ENCODE measurements around the gene KIF26B. TPM values are rescaled to one million over a fixed set of nuclear protein-coding genes. Genes with fewer than 3 reads are reported as not detected.
A peak's percentile ranks its signal among the peaks of the same experiment; 100 is the strongest.
"Not testable (repeated sequence)": the region's sequence is repeated elsewhere in the genome, so short reads cannot be mapped to it uniquely, and the experiment has no call there.

The KIF26B gene
- polyA plus RNA-seq, 10 donors, result 0.80 to 3.8 (median 1.5) TPM

DNA sequence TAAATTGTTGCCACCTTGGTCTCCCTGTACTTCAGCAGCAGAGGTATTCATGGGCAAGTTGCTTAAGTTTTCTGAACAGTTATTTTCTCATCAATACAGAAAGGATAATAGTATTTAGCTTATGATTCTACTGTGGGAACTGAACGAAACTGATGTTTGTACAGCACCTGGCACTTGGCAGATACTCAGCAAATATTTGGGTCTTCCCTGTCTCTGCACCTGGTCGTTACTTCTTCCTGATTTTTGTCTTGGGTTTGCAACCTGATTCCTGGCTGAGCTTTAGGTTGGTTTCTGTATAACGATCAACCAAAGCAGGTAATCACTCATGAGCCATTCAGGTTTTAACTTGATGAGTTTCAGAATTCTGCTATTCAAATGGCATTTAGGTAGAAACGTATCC lies 490.6 kb downstream of the KIF26B start:
- DNase-seq, result no peak

DNA sequence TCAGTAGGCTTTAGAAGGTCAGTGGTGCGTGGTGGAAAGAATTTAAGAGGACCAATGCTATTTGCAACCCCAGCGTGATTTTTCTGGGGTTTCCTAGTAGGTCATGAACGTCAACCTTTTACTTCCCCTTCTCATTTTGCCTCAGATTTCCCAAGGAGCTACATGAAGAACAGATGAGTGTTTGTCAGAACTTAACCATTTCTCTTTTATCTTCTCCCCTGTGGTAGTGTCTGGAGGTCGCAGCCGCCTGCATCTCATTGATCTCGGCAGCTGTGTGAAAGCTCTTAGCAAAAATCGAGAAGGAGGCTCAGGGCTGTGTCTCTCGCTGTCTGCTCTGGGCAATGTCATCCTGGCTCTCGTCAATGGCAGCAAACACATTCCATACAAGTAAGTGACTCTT lies 491.1 kb downstream of the KIF26B start:
- no peak for DNase-seq

DNA sequence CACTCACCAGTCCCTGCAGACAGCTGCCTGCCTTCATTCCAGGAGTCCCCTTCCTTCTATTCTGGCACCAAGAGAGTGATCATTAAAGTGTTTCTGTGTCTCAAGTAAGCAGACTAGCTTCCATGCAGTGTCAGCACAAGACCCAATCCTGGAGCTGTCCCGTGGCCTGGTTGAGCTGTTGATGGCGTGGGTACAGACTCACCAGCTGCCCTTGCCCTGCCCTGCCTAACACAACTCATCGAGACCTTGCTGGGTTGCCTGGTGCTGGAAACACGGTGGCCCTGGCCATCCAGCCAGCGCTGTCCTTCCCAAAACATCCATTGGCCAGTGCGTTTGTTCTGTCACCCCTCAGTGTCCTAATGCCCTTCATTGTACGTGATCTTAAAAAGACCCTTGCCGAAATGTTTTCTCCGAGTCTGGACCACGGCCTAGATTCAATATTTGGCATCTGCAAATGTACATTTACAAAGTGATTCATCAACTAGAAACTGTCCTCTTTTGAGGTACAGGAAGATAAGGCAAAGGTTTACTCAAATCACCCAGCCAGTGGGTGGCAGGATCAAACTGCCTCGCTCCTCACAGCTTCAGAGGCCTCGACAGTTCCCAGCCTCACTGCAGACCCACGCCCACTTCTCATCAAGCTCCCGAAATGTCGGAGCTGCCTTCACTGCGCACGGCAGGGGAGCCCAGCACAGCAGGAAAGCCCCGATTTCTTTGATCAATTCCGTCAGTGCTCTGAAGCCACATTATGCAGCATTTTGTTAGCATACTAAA lies 494.2 kb downstream of the KIF26B start:
- DNase-seq, result no peak

DNA sequence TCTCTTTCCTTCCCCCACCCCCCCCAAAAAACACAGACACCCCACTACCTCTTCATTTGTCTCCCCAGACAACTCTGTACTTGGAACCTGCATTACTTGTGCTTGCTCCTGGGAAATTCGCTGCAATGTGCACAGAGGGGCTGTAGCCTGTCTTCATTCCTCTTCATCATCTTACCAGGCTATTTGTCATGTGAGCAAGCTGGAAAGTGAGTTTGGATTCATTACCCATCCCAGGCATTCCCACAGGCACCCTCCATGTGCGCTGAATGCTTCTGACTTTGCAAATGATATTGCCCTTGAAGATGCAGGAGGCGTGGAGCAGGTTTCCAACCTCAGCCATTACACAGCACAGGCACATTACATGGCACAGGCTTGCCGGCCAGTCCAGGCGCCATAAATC lies 494.9 kb downstream of the KIF26B start:
- DNase-seq, result no peak

DNA sequence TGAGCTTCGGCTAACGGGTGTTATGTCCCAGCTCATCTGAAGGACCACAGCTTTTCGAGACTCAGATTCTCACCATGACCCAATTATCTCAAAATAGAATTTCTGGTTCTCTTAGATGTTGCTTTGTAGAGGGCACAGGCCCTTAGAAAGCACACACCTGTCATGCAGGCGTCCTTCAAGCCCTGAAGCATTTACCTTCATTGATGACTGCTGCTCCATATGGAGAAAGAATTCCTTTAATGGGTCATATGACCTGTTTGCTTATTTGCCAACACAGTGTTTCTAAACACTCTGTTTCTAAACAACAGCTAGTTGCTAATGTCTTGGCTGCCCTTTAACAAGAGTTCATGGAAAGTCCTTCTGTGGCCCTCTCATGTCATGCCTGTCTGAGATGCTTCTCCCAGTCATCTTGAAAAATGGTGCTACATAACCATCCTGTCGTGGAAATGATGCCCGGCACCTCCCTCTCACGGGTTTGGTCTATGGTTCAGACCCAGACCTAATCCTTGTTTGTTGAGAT lies 495.7 kb downstream of the KIF26B start:
- DNase-seq, result peak in 1 of 3 donors; percentile 51

DNA sequence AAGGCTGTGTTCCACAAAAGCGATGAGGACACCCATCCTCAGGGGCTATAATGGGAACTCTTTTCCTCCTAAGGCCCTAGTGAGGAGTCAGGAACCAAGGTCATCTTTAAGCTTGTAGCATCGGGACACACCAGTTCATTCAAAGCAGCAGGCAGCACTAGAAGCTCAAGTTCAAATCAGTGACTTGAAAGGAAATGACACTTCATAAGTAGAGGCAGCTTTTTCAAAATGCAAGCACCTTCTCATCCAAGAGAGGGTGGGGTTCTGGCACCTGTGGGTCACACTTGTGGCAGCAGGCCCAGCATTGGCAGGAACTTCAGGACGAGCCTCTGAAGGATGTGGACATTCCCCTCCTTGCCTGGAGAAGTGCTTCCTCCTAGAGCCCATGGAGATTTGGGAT lies 496.3 kb downstream of the KIF26B start:
- peak in 1 of 3 donors; percentile 5 for DNase-seq

DNA sequence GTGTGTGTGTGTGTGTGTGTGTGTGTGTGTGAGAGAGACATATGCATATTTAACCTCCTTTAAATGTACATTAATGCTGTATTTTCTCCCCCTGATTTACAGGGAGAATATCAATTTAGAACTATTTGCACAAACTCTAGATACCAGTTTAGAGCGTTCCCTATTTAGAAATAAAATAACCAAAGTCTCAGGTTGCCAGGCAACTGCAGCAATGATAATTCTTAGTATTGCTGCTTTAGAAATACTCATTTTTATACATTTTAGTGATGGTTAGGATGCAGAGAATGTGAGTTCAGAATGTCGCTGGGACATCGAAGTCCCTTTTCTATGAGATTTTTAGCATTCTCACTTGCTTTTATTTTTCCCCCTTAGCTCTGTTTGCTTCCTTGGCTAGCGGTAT lies 497.3 kb downstream of the KIF26B start:
- DNase-seq, result no peak

DNA sequence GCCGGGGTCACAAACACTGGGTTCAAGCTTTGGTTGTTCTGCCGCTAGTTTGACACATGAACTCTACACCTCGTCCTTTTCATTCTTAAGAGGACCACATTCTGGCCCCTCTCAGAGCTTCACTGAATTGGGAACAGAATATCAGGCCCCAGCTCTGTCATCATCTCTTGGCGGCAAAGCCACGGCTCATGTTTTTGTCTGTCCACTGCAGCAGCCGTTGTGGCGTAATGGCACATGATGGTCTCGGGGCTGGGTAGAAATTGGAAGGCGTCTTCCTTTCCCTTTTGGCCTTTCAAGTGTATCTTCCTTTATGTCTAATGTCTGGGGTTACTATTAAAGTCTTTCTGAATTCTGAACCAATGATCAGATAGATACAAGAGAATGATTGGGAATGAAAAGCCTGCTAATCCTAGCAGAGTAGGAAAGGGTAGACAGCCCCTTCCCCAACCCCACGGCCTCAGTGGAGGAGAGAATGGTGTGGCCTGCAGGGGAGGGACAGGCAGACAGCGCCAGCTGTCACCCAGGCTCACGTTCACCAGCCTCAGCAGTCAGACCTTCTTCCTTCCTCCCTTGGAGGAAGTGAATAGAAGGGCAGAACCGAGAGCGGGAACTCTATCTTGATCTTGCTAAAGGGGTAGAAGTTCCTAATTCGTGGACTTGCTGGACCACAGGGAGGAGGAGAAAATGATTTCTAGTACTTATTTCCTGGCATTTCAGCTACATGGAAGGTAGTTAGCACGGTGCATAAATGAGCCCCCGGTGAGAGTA lies 498.1 kb downstream of the KIF26B start:
- DNase-seq, result peak in 1 of 3 donors; percentile 11

DNA sequence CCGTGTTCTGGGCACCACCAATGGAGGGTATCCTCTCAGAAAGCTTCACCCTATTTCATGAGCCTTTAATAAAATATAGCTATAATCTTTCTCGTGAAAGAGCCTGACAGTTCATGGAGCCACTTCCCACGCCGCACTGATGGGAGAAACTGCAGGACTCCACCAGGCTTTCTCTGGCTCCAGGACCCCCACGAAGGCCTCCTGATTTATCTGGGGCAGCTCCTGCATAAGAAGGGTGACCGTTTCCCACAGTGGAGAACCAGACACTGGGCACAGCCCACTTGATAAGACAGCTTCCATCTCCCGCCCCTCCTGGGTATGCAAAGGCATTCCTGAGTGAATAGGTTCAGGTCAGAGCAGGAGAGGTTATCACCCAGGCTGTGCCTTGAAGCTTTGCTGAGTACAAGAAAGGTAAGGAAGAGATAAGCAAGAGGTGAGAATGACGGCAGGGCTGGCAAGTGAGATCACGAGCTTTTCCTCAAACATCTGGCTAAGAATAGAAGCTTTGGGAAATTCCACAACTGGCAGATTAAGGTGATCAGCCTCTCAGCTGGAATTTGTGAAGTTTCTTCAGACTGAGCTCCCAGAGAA lies 499.8 kb downstream of the KIF26B start:
- DNase-seq, result no peak

DNA sequence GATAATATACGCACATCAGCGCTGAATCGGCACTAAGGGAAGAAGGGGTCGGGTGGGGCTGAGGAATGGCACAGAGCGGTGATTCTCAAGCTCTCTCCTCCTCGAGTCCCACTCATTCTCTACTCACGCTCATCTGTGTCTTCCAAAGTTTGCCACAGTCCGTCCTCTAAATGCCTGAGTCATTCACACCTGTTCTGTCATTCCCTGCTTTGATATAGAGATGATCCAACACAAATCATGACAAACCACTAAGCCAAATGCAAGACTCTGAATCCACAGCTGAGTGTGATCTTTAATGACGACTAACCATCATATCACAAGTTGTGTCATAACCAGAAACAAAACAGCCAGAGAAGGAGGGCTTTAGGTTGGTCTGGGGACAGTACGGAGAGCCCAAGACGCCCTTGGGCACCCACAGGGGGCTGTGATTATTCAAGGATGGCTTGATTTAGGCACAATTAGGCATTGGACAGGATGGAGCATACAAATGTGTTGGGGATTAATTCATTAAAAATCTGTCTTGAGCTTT lies 501.5 kb downstream of the KIF26B start:
- DNase-seq, result no peak

DNA sequence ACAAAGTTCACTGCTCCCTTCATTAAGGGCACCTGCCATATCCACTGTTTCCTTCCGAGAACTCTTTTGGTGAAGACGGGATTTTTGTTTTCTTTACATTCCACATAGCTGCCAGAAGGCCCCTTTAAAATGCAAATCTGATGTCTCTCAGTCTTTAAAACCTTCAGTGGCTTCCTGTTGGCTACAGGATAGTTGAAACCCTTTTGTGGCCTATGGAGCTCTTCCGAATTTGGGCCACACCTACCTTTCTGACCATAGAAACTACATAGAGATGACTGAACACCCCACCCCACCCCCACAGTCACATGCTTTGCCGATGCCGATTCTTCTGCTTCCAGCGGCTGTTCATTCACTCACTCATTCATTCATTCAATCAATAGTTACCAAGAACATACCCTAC lies 502.6 kb downstream of the KIF26B start:
- DNase-seq, result no peak

DNA sequence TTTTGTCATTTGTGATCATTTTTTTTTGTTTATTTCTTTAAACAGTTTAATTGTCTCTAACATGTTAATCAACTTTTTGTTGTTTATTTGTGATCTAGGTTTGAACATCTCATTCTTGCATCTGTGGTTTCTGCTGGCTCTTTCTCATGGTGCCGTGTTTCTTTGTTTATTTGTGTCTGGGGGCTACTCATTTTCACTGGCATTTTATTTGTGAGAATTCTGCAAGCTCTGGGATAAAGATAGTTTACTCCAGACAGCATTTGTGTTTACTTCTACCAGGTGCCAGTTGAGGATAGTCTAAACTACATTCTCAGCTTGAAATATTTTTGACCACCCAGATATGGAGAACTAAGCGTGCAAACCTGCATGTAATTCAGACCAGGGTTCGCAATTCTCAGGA lies 508.6 kb downstream of the KIF26B start:
- no peak for DNase-seq

DNA sequence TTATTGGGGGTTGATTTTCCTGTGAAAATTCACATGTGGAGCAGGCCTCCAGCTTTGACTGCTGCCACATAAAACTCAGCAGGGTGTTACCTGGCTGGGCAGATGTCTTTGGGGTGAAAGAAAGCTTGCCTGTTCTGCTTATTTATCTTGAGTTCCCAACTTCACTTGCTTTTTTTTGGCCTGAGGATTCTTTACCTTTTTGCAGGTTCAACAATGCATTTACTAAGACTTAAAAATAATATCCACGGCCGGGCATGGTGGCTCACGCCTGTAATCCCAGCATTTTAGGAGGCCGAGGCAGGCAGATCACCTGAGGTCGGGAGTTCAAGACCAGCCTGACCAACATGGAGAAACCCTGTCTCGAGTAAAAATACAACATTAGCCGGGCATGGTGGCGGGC lies 509.1 kb downstream of the KIF26B start:
- DNase-seq, result no peak

DNA sequence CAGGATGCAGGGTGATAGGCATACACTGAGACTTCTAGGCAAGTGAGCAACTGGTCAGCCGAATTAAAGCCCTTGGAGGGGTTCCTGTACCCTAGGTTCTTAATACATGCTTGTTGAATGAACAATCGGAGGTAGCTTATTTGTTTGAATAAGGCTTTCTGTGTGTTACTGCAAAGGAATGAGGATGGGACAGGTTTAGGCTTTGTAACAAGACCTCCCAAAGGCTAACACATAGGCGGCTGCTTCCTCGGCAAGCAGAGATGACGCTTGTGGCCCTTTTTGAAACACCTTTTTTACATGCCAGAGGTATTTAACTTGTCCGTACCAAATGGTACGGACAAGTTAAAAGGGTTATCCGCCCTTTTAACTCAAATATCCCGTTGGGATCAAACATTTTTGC lies 511.6 kb downstream of the KIF26B start:
- no peak for DNase-seq

DNA sequence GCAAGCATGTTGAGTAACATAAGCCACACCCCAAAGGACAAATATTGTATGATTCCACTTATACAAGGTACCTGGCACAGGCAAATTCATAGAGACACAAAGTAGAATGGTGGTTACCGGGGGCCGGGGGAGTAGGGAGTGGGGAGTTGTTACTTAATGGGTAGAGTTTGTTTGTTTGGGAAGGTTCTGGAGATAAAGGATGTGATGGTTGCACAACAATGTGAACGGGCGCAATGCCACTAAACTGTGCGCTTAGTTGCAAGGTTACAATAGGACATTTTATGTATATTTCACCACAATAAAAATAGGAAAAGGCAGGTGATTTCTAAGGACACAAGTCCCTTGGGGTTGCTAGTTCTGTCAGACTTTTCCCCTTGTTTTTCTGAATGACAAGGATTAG lies 516.6 kb downstream of the KIF26B start:
- no peak for DNase-seq

DNA sequence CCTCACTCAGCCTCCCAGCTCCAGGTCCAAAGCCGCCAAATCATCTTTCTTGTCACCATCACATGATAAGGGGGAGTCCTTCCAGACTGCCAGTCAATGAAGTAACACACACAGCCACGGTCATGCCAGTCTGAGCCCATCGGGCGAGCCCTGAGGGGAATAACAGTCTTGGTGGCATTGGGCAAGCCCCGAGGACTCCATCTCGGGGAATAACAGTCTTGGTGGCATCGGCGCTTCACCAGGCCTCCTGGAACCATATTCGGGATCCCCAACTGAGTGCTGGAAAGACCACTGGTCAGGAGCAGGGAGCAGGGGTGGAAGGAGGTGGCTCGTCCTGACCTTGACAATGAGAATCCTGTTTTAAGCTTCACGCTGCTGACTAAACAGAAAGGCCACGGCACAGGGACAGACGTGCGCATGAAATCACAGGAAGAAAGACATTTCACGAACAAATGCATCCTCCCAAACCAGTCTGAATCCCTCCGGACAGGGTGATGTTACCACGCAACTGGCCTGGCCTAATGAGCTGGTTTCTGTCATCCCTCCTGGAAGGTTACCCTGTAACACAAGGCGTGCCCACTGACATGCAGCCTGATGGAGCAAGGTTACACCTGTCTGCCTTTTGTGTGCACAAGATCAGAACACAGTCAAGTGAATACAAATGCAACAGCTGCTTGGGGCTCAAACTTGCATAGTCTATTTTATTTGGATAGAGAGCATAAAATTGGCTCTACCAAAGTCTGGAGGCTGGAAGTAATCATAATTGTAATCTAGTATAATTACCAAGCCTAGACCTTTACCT lies 517.4 kb downstream of the KIF26B start:
- no peak for DNase-seq

DNA sequence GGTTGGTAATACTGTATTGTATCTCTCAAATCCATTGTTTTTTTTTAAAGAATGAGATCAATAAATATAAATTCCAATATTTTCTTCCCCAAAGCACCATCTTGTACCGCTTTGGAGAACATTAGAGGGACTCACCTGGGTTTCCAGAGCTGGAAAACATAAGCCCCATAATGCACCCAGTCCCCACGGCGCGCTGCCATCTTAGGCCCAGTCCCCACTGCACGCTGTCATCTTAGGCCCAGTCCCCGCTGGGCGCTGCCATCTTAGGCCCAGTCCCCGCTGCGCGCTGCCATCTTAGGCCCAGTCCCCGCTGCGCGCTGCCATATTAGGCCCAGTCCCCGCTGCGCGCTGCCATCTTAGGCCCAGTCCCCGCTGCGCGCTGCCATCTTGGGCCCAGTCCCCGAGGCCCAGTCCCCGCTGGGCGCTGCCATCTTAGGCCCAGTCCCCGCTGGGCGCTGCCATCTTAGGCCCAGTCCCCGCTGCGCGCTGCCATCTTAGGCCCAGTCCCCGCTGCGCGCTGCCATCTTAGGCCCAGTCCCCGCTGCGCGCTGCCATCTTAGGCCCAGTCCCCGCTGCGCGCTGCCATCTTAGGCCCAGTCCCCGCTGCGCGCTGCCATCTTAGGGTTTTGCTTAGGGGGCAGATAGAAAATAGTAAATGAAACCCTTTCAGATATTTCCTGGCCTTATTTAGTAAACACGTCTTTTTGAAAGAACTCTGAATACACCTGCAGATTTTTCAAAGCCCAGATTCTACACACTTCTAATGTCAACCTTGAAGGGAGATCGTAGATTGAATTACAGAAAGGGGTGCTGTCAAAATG lies 518.3 kb downstream of the KIF26B start:
- DNase-seq, result not testable (repeated sequence)

DNA sequence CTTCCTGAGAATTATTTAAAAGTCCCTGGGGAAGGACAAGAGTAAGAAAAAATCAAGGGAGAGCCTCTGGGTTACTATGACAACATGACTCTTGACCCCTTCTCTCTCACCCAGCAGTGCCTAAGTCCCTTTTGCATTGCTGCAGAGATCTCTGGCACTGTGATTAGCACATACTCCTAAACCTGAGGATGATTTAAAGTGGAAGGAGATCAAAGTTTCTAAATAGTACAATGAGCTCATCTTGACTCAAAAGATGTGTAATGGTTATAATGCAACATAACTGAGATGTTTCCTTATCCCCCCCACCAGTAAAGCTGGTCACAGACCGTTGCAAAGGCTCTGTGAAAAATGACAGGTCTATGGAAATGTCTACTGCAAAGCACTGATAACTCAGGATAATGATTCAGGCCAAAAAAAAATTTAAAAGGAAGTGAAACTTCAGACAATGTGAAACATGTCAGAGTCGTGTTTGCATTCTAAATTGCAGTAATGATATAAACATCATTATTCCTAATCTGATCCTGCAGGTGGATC lies 519.2 kb downstream of the KIF26B start:
- DNase-seq, result no peak

DNA sequence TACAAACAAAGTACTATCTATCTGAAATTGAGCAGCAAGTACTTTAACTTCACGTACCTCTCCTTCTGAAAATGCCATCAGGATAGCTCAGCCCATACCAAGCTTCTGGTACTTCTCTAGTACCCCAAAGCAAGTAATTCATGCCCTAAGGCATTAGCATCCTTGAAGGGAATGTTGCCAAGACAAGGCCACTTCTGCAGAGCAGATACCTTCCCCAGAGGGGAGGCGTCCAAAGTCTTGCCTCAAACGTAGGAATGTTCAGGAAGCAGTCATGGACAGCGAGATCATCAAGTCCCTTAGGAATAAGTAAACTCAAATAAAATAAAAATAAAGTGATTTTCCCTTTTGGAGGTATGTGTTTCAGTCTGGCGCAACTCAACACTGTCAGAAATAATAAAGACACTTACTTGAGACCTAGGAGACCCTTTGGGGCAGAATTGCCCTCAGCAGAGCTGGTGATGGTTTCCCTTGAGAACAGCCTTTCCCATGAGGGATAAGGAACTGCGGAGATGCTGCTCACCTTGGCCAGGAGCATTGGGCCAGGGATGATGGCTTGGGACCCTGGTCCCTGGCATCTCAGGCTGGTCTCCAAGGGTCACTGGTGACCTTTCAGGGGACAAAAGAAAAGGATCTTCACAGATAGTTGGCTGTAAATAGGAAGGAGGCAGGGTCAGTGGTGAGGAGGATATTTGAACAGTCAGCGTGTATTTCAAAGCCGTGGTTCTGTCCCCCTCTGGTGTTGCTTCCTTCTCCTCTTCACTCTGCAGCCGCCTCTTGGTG lies 522.9 kb downstream of the KIF26B start:
- no peak for DNase-seq

All from muscle of back (tissue), 11 donors.